Endothelial cell of umbilical vein (primary cell): ENCODE results near the gene NGEF. TPM values are rescaled to one million over a fixed set of nuclear protein-coding genes. Genes with fewer than 3 reads are reported as not detected.

ENCODE experiments used
- BruUV-seq: library from RNA; stranded (reverse); fragments of 400-500 nt; replicated peaks from 2 replicates; lab custom pipeline; 2021; lab: Mats Ljungman, UMichigan
- CTCF ChIA-PET: fragments of 300-600, 350-600 bp; sonication (Branson Sonifier 250); formaldehyde crosslinking; loops from one replicate; lab custom pipeline; 2021; ENCODE audit warnings: antibody characterized with exemption, inconsistent platforms; lab: Charles Lee
- POLR2A ChIA-PET: fragments of 300-600, 350-600 bp; sonication (Branson Sonifier 250); formaldehyde crosslinking; loops from one replicate; lab custom pipeline; 2021; ENCODE audit warnings: antibody characterized with exemption, inconsistent platforms; lab: Charles Lee
- DNase-seq: peaks from one replicate; pipeline ENCODE4 v3.0.0-alpha.2; 2011; ENCODE audit warnings: low read depth, low spot score
- FAIRE-seq: peaks from 2 replicates; lab custom pipeline; 2011; peaks lifted over from hg19 to GRCh38; lab: Jason Lieb, UNC
- H2AFZ ChIP-seq: 2 replicates; pipeline ENCODE4 v1.6.0; 2012; ENCODE audit warnings: low read depth, low read length, control low read depth, inconsistent platforms
- H3K27ac ChIP-seq: 2 replicates; pipeline ENCODE4 v1.5.1; 2011; ENCODE audit warnings: low read depth, mild to moderate bottlenecking, control low read depth, low read length, moderate library complexity; ENCODE audit not compliant: insufficient read depth
- H3K27me3 ChIP-seq, 2 experiments: 2 replicates each; pipeline versions ENCODE4 v1.6.0 to v1.6.1; 2011; ENCODE audit warnings: low read length in 2 of 2, mixed read lengths in 1 of 2; ENCODE audit not compliant: control insufficient read depth in 2 of 2, insufficient read depth in 2 of 2
- H3K36me3 ChIP-seq, 2 experiments: 2 replicates in 1 of 2; 3 replicates in 1 of 2; pipeline ENCODE4 v1.5.1; 2011; ENCODE audit warnings: low read length in 2 of 2, mild to moderate bottlenecking in 1 of 2, moderate library complexity in 1 of 2; ENCODE audit not compliant: control insufficient read depth in 2 of 2, insufficient read depth in 2 of 2; ENCODE audit errors: extremely low read depth in 1 of 2
- H3K4me1 ChIP-seq: 3 replicates; pipeline ENCODE4 v1.5.1; 2011; ENCODE audit warnings: mild to moderate bottlenecking, low read length; ENCODE audit not compliant: control insufficient read depth, insufficient read depth; ENCODE audit errors: extremely low read depth
- H3K4me2 ChIP-seq: 2 replicates; pipeline ENCODE4 v1.6.1; 2011; ENCODE audit warnings: low read length, control low read depth, mixed read lengths; ENCODE audit not compliant: insufficient read depth
- H3K4me3 ChIP-seq, 3 experiments: fragments of 200-600 bp in 1 of 3; sonication (generic), shearing (Covaris generic) in 1 of 3; replicated peaks in 1 of 3; 2 replicates each; pipeline ENCODE4 v1.5.1; 2011 to 2016; ENCODE audit warnings: control low read depth in 3 of 3, low read length in 3 of 3, mild to moderate bottlenecking in 2 of 3, inconsistent platforms in 1 of 3, low read depth in 1 of 3, moderate library complexity in 1 of 3; ENCODE audit not compliant: insufficient read depth in 1 of 3
- H3K79me2 ChIP-seq: 2 replicates; pipeline ENCODE4 v1.6.0; 2012; ENCODE audit warnings: low read length, inconsistent platforms; ENCODE audit not compliant: control insufficient read depth, insufficient read depth
- H3K9ac ChIP-seq: replicated peaks from 2 replicates; pipeline ENCODE3; 2011; ENCODE audit warnings: low read length, control low read depth; ENCODE audit not compliant: insufficient read depth; ENCODE audit errors: extremely low read depth
- H3K9me1 ChIP-seq: replicated peaks from 3 replicates; pipeline ENCODE4 v1.6.0; 2011; ENCODE audit warnings: mild to moderate bottlenecking, low read length; ENCODE audit not compliant: control insufficient read depth, insufficient read depth; ENCODE audit errors: extremely low read depth
- H3K9me3 ChIP-seq: replicated peaks from 2 replicates; pipeline ENCODE4 v1.5.1; 2012; ENCODE audit warnings: low read length, inconsistent platforms; ENCODE audit not compliant: control insufficient read depth, insufficient read depth
- H4K20me1 ChIP-seq: replicated peaks from 2 replicates; pipeline ENCODE3; 2011; ENCODE audit warnings: mild to moderate bottlenecking, low read length; ENCODE audit not compliant: control insufficient read depth, insufficient read depth; ENCODE audit errors: extremely low read depth
- CTCF ChIP-seq, 2 donors: IDR thresholded peaks; 1 replicate in 1 of 2; 2 replicates in 1 of 2; pipeline ENCODE4 v1.5.1; 2011; ENCODE audit warnings: low read length in 2 of 2, mild to moderate bottlenecking in 2 of 2, moderate library complexity in 2 of 2, control low read depth in 1 of 2, inconsistent platforms in 1 of 2, low read depth in 1 of 2; ENCODE audit not compliant: insufficient read depth in 1 of 2; ENCODE audit errors: extremely low read depth in 1 of 2
- EZH2 ChIP-seq: IDR thresholded peaks from 2 replicates; pipeline ENCODE4 v1.6.1; 2012; ENCODE audit warnings: borderline replicate concordance, low read depth, mild to moderate bottlenecking, moderate library complexity, low read length, inconsistent platforms; ENCODE audit not compliant: severe bottlenecking
- FOS ChIP-seq: IDR thresholded peaks from 2 replicates; pipeline ENCODE4 v1.6.1; 2011; ENCODE audit warnings: mild to moderate bottlenecking, low read length, moderate library complexity, borderline replicate concordance; ENCODE audit not compliant: insufficient read depth
- GATA2 ChIP-seq: IDR thresholded peaks from 2 replicates; pipeline ENCODE4 v1.7.0; 2011; ENCODE audit warnings: low read depth, mild to moderate bottlenecking, moderate library complexity, mixed read lengths, low read length; ENCODE audit not compliant: insufficient read length, insufficient read depth
- JUN ChIP-seq: IDR thresholded peaks from 2 replicates; pipeline ENCODE4 v1.6.1; 2011; ENCODE audit warnings: borderline replicate concordance, low read depth; ENCODE audit not compliant: insufficient read length, insufficient read depth
- MAX ChIP-seq: IDR thresholded peaks from 2 replicates; pipeline ENCODE4 v1.6.1; 2011; ENCODE audit not compliant: insufficient read depth, insufficient read length
- MYC ChIP-seq: IDR thresholded peaks from one replicate; pipeline ENCODE4 v1.6.1; 2011; ENCODE audit warnings: mild to moderate bottlenecking, low read depth, low read length
- POLR2A ChIP-seq: IDR thresholded peaks from 2 replicates; pipeline ENCODE4 v1.6.1; 2012; ENCODE audit warnings: low read depth, mild to moderate bottlenecking, control low read depth, low read length
- POLR2AphosphoS5 ChIP-seq: IDR thresholded peaks from 2 replicates; pipeline ENCODE4 v1.6.1; 2012; ENCODE audit warnings: low read depth, mild to moderate bottlenecking, control low read depth, low read length, moderate library complexity; ENCODE audit not compliant: insufficient read depth
- dilution Hi-C: fragments of 300-500 bp; cut with MboI; formaldehyde crosslinking; loops from one replicate; pipeline ENCODE4 v1.15.0; 2019; ENCODE audit warnings: low sequenced_read_pairs; ENCODE audit not compliant: extremely low pct_ligation_motif_present
- intact Hi-C: fragments of 100-400 bp; cut with micrococcal nuclease; formaldehyde crosslinking; loops from one replicate; pipeline ENCODE4 v1.10.0; 2022
- polyA plus RNA-seq, 4 experiments: library from polyadenylated mRNA; depleted of rRNA in 3 of 4; stranded (reverse) in 3 of 4; unstranded in 1 of 4; fragments of >200 nt; gene quantifications; 2 replicates each; pipeline versions ENCODE4 v1.2.1 to v1.2.3, GENCODE V29; 2011 to 2012; ENCODE audit warnings: missing spikeins in 1 of 4
- total RNA-seq: library from RNA; stranded (reverse); gene quantifications from 2 replicates; pipeline ENCODE4 v1.2.3, GENCODE V29; 2021

Gene NGEF
- total and polyA plus RNA-seq, 2 donors (not counting 3 experiments of a cell fraction or from before 2014, with no cell fraction given): 0.22 to 0.41 TPM

GRCh38 chr2:232882505-232883115, 130.4 kb downstream of the NGEF start:
- H3K36me3 ChIP-seq: no peaks in the 10 kb centered on the region
- H3K9ac ChIP-seq: no peak overlapping the region
- no peaks in the 10 kb centered on the region for H3K27me3 ChIP-seq
- H3K9me1 ChIP-seq: no peaks in the 10 kb centered on the region
- no peak for DNase-seq
- H3K27ac ChIP-seq: no peak overlapping the region
- no peak overlapping the region for H3K4me2 ChIP-seq
- H3K4me3 ChIP-seq: no peak overlapping the region
- no peaks in the 10 kb centered on the region for H3K79me2 ChIP-seq
- TF ChIP-seq GATA2: no peak
- TF ChIP-seq EZH2: no peak
- no peak for TF ChIP-seq MYC
- TF ChIP-seq FOS: no peak
- no peak for TF ChIP-seq CTCF (IDR thresholded peaks at IDR 0.05; ENCODE audit: extremely low read depth in 1 of 2, insufficient read depth in 1 of 2, low read depth in 1 of 2, low read length in 2 of 2)
- TF ChIP-seq MAX: no peak
- TF ChIP-seq POLR2A: no peak
- TF ChIP-seq POLR2AphosphoS5: no peak
- TF ChIP-seq JUN: no peak
- intact Hi-C loops: loop anchor here (10.0 kb wide), 1 partner anchor 172 kb away; no protein-coding TSS in a partner anchor
- H4K20me1 ChIP-seq: no peaks in the 10 kb centered on the region
- no peaks in the 10 kb centered on the region for H3K4me1 ChIP-seq
- H2AFZ ChIP-seq: no peak overlapping the region
- dilution Hi-C loops: no loop called here
- POLR2A ChIA-PET: no interaction called here
- FAIRE-seq: no peak
- no TSS peak for BruUV-seq
- CTCF ChIA-PET: interaction anchor here (1.6 kb wide), 1 partner anchor 19 kb away, joined by 4 read pairs; no protein-coding TSS in a partner anchor
- H3K9me3 ChIP-seq: no peaks in the 10 kb centered on the region
